Stomach (tissue), 9 donors: Measurements from ENCODE around the gene NDUFAF2. TPM values are rescaled to one million over a fixed set of nuclear protein-coding genes. Genes with fewer than 3 reads are reported as not detected.
A peak's percentile ranks its signal among the peaks of the same experiment; 100 is the strongest.

Source experiments
- DNase-seq, 2 donors: peaks; one replicate each; pipeline versions ENCODE4 v3.0.0 to v3.0.0-alpha.2; 2013 to 2019
- H3K27ac ChIP-seq, 5 donors: fragments of 200-600 bp in 4 of 5; sonication (generic) in 4 of 5; one replicate each; pipeline ENCODE4 v1.5.1; 2013 to 2019; ENCODE audit warnings: mild to moderate bottlenecking in 1 of 5, moderate library complexity in 1 of 5
- H3K27me3 ChIP-seq, 3 donors: fragments of 200-600 bp; sonication (generic); one replicate each; pipeline ENCODE4 v1.5.1; 2017 to 2019; ENCODE audit warnings: mixed run types in 1 of 3
- H3K36me3 ChIP-seq, 4 donors: fragments of 200-600 bp; sonication (generic); 1 replicate in 3 of 4; 2 replicates in 1 of 4; pipeline ENCODE4 v1.5.1; 2016 to 2019
- H3K4me1 ChIP-seq, 4 donors: fragments of 200-600 bp; sonication (generic); one replicate each; pipeline ENCODE4 v1.5.1; 2016 to 2019
- H3K4me3 ChIP-seq, 4 donors: fragments of 200-600 bp; sonication (generic) in 3 of 4; one replicate each; pipeline ENCODE4 v1.5.1; 2016 to 2019; ENCODE audit warnings: mild to moderate bottlenecking in 1 of 4
- H3K9me3 ChIP-seq, 4 donors: fragments of 200-600 bp; sonication (generic); one replicate each; pipeline ENCODE4 v1.5.1; 2016 to 2019
- CTCF ChIP-seq, 7 experiments: fragments of 450-650 bp in 4 of 7; fragments of 200-600 bp in 3 of 7; sonication (generic) in 3 of 7; IDR thresholded peaks; one replicate each; pipeline ENCODE4 v1.5.1; 2016 to 2019; ENCODE audit warnings: antibody characterized with exemption in 7 of 7, control low read depth in 2 of 7, mild to moderate bottlenecking in 1 of 7
- EP300 ChIP-seq: sonication (generic); formaldehyde crosslinking; IDR thresholded peaks from one replicate; pipeline ENCODE4 v1.6.1; 2017; ENCODE audit warnings: antibody characterized with exemption
- POLR2A ChIP-seq, 4 donors: fragments of 450-650 bp; IDR thresholded peaks; one replicate each; pipeline ENCODE4 v1.6.1; 2016; ENCODE audit warnings: antibody characterized with exemption in 4 of 4, control low read depth in 2 of 4, mild to moderate bottlenecking in 1 of 4, moderate library complexity in 1 of 4
- POLR2AphosphoS5 ChIP-seq, 3 donors: sonication (generic); formaldehyde crosslinking; IDR thresholded peaks; one replicate each; pipeline ENCODE4 v1.6.1; 2016; ENCODE audit warnings: antibody characterized with exemption in 3 of 3
- WGBS, 5 donors: extraction: QIAGEN DNeasy Blood & Tissue Kit in 3 of 5; methylation state at CpG; one replicate each; pipeline versions ENCODE4 v1.1.5 to v1.1.7; 2013 to 2018; 5-methylcytosine and 5-hydroxymethylcytosine counted together
- intact Hi-C: fragments of 100-400 bp; cut with DNase I; formaldehyde crosslinking; loops from one replicate; pipeline ENCODE4 v1.15.1; 2023; ENCODE audit warnings: low total_unique reads
- polyA plus RNA-seq, 3 donors: library from polyadenylated mRNA; stranded (reverse); fragments of 200-250 nt; gene quantifications; one replicate each; pipeline ENCODE4 v1.2.3, GENCODE V29; 2013
- total RNA-seq, 5 donors: library from RNA; depleted of rRNA; stranded (reverse); fragments of >200 nt; gene quantifications; one replicate each; pipeline versions ENCODE4 v1.1.0 to v1.2.3, GENCODE V29; 2014 to 2016
- donor health status: healthy with polysubstance abuse.
- donor health status: Bipolar disorder and iron deficiency.
- donor health status: healthy.

NDUFAF2 gene
- total and polyA plus RNA-seq, 8 donors, result 3.5 to 61.9 (median 29.3) TPM

GRCh38 chr5:60958712-60959111 lies 13.7 kb downstream of the NDUFAF2 start:
- no peak for DNase-seq
- H3K36me3 ChIP-seq, result no peaks in the 10 kb centered on the region
- no peak overlapping the region for H3K27ac ChIP-seq
- 85 to 100% (median 96%) methylated on average over 2 of the region's 2 CpGs for WGBS, 5 donors
- no peak overlapping the region for H3K4me3 ChIP-seq
- H3K4me1 ChIP-seq, result no peaks in the 10 kb centered on the region
- intact Hi-C loops, result no loop called here
- H3K27me3 ChIP-seq, result no peaks in the 10 kb centered on the region
- TF ChIP-seq CTCF (IDR thresholded peaks at IDR 0.05), result no peak
- TF ChIP-seq POLR2A (IDR thresholded peaks at IDR 0.05), result no peak
- no peak for TF ChIP-seq POLR2AphosphoS5 (IDR thresholded peaks at IDR 0.05)
- TF ChIP-seq EP300, result no peak
- H3K9me3 ChIP-seq, result peaks cover 0 to 9% (median 0%) of the 10 kb centered on the region in 4 donors

- peaks cover 0 to 9% (median 0%) of the 10 kb centered on the region in 4 donors for H3K9me3 ChIP-seq
- H3K36me3 ChIP-seq, result no peaks in the 10 kb centered on the region
- no peak overlapping the region for H3K27ac ChIP-seq
- H3K27me3 ChIP-seq, result no peaks in the 10 kb centered on the region
- intact Hi-C loops, result no loop called here
- H3K4me1 ChIP-seq, result no peaks in the 10 kb centered on the region
- DNase-seq, result peak in 1 of 2 donors; percentile 42
- no peak overlapping the region for H3K4me3 ChIP-seq
- peak in 2 of 7 experiments; percentile 10 to 16 for TF ChIP-seq CTCF (IDR thresholded peaks at IDR 0.05)
- TF ChIP-seq POLR2A (IDR thresholded peaks at IDR 0.05), result no peak
- TF ChIP-seq POLR2AphosphoS5 (IDR thresholded peaks at IDR 0.05), result no peak
- no peak for TF ChIP-seq EP300
These were observed 14.2 kb downstream of the NDUFAF2 start for GRCh38 chr5:60959156-60959555.

GRCh38 chr5:60960591-60960990 lies 15.6 kb downstream of the NDUFAF2 start:
- Histone ChIP-seq H3K9me3 (peaks cover 0 to 1% (median 0%) of the 10 kb centered on the region in 4 donors), H3K4me3 (no peak overlapping the region), H3K4me1 (no peaks in the 10 kb centered on the region), H3K36me3 (no peaks in the 10 kb centered on the region), H3K27ac (no peak overlapping the region), H3K27me3 (no peaks in the 10 kb centered on the region)
- intact Hi-C loops, result no loop called here
- DNase-seq, result peak in 1 of 2 donors; percentile 27
- 30 to 42% (median 35%) methylated on average over 2 of the region's 2 CpGs for WGBS, 5 donors
- TF ChIP-seq POLR2AphosphoS5 (IDR thresholded peaks at IDR 0.05) (no peak), CTCF (IDR thresholded peaks at IDR 0.05) (peak in 2 of 7 experiments; percentile 14 to 16)

GRCh38 chr5:60961685-60962084 lies 16.7 kb downstream of the NDUFAF2 start:
- DNase-seq, result no peak
- TF ChIP-seq CTCF (IDR thresholded peaks at IDR 0.05) (no peak), POLR2AphosphoS5 (IDR thresholded peaks at IDR 0.05) (no peak), EP300 (no peak), POLR2A (IDR thresholded peaks at IDR 0.05) (no peak)
- WGBS, 5 donors, result 75 to 92% (median 88%) methylated on average over 2 of the region's 2 CpGs
- Histone ChIP-seq H3K27ac (no peak overlapping the region), H3K9me3 (peaks cover 0 to 5% (median 2%) of the 10 kb centered on the region in 4 donors), H3K4me1 (no peaks in the 10 kb centered on the region), H3K27me3 (no peaks in the 10 kb centered on the region), H3K4me3 (no peak overlapping the region), H3K36me3 (no peaks in the 10 kb centered on the region)
- intact Hi-C loops, result no loop called here
